Renal pelvis (tissue), 4 donors: ENCODE results near the gene FTO. TPM values are rescaled to one million over a fixed set of nuclear protein-coding genes. Genes with fewer than 3 reads are reported as not detected.

Experiments used
- DNase-seq: peaks from one replicate; pipeline ENCODE4 v3.0.0-alpha.2; 2013
- polyA plus RNA-seq, 3 donors: library from polyadenylated mRNA; unstranded; fragments of 120-200 nt; gene quantifications; one replicate each; pipeline ENCODE4 v1.2.1, GENCODE V29; 2013; ENCODE audit not compliant: insufficient read length in 3 of 3

The FTO gene
- polyA plus RNA-seq, 3 donors, result 82.7 to 94.4 (median 84.9) TPM

DNA sequence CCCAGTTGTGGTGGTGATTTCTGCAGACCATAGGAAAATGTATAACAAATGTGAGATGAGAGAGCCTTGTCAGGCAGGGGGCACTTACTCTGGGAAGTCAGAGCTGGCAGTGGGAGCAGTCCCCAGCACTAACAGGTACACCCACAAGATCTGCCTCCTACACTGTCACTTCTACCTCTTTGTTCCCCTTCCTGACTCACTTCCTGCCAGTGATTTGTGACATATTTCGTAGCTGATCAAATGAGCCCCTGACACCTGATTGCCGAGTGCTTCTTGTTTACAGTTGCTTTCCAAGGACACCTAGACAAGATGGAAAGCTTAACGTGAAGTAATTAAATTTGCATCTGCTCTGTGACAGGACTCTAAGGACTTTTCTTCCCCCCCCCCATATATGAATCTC lies 40.5 kb downstream of the FTO start:
- no peak for DNase-seq

DNA sequence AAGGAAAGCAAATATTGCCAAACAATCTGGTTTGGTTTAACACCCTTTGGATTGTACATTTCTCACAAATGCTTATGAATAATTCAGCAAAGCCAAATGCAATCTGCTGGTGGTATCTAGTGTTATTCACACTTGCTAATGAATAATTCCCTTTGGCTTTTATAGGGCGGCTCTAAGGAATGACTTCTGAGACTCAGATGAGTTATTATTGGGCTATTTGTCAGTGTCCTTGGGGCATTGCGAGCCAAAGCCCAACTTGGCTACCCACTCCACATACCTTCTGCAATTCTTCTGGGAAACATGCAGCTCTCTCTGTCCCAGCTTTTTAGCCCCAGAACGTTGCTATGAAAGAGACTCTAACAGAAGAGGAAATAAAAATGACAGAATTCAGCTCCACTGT lies 41.1 kb downstream of the FTO start:
- no peak for DNase-seq

GRCh38 chr16:53745753-53746266 lies 41.9 kb downstream of the FTO start:
- DNase-seq, result no peak

- DNase-seq, result no peak
Observed at GRCh38 chr16:53752560-53752959, 48.6 kb downstream of the FTO start.

GRCh38 chr16:53753431-53753830 lies 49.5 kb downstream of the FTO start:
- DNase-seq, result no peak

- no peak for DNase-seq
Observed at GRCh38 chr16:53755026-53755910, 51.3 kb downstream of the FTO start.

GRCh38 chr16:53756275-53756996 lies 52.5 kb downstream of the FTO start:
- peak; percentile 57 for DNase-seq

DNA sequence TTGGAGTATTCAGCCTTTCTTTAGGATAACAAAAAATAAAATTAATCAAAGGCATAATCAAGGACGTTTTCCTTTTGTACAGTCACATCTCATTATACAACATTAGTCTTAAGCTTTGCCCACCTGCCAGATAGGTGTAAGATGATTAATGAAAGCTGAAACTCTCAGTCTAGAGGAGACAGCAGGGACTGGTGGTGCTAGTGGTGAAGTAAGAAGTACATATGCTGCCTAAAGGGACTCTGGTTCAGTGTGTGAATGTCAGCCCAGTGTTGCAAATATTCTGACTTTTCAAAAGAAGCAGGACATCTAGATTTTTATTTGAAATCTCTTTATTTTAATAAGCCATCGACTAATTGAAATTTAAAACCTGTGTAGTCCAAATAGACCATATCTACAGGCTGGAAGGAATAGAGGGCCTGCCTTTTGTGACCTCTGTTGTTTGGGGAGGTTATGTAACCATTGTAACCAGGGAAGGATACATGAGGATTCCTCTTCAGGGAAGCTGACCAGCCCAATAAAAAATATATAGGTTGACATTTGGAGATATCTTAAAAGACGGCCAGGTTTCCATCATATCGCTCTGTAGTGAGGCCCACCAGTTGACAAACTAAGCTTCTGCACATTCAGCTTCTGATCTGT lies 54.1 kb downstream of the FTO start:
- no peak for DNase-seq

DNA sequence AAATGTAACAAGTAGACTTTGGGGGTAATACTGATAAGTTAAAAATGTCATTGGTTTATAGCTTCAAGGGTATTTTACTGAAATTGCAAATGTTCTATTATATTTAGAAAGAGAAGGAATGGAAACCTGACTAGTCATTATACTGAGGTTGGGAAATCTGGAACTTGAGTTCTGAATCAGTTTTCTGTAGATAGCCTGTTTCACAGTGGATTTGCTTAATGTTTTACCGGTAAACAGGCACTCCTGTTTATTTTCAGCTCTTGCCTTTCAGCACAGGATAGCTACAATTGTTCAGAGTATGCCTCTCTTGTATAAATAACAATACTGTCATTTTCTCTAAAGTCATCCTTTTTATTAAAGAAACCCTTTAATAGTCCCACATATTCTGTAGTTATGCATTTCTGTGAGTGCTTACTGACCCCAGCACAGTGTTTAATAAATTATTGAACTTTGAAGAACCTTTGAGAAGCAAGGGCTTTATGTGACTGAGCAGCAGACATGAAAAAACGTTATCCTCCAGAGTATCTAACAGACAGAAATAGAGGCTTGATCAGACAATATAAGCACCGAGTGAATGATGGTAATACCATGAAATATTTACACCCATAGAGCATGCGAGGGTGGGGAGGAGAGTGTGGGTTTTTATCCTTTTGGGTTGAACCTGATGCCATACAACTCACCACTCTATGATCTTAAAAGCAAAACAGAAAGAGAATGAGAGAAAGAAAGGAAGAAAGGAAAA lies 58.2 kb downstream of the FTO start:
- DNase-seq, result no peak

- DNase-seq, result no peak
Observed at GRCh38 chr16:53766304-53767016, 62.5 kb downstream of the FTO start.

DNA sequence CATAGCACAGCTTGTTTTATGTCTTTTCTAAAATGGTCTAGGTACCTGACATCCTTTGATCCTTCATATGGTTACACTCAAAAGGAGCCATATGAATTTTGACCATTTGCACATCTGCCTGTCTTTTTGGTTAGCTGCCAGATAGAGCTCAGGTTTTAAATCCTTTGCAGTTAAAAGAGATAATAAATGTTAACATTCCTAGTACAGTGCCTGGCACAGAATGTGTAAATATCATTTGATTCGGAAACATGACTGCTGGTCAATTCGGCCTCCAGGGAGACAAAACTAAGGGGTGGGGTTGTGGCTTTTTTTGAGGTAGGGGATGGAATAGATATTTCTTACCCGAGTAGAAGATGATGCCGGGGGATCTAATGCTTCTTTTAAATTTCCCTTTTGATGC lies 64.2 kb downstream of the FTO start:
- DNase-seq, result no peak

DNA sequence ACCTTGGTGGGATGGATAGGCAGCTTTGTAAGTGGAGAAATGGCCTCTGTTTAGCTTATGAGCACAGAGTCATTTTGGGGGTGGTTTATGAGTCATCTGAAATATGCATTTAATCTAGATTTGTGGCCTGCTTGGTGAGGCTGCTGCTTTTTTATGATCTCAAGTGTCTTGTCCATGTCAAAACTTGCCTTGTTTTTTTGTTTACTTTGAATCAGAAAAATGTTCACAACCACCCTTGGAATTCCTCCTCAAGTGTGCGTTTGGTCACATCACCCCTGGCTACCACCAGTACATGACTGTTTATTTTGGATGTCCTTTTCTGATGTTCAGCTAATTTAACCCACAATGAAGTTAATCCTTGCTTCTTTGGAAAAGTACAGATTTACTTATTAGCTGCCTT lies 64.6 kb downstream of the FTO start:
- DNase-seq, result no peak

DNA sequence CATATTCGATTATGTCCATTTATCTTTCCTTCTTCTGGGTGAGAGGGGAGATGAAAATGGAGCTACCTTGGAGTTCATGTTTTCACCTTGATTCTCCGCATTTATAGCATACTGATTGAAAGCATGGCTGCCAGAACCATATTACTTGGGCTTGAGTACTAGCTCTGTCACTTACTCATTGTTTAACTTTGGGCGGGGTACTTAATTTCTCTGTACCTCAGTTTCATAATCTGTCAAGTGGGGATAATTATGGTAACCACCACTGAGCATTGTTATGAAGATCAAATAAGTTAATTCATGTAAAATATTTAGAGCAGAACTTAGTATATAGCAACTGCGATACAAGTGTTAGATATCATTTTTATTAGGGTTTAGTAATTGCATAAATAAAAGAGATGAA lies 65.2 kb downstream of the FTO start:
- no peak for DNase-seq

- DNase-seq, result no peak
Observed at GRCh38 chr16:53769787-53770186, 65.8 kb downstream of the FTO start.

GRCh38 chr16:53770641-53771040 lies 66.7 kb downstream of the FTO start:
- DNase-seq, result no peak

DNA sequence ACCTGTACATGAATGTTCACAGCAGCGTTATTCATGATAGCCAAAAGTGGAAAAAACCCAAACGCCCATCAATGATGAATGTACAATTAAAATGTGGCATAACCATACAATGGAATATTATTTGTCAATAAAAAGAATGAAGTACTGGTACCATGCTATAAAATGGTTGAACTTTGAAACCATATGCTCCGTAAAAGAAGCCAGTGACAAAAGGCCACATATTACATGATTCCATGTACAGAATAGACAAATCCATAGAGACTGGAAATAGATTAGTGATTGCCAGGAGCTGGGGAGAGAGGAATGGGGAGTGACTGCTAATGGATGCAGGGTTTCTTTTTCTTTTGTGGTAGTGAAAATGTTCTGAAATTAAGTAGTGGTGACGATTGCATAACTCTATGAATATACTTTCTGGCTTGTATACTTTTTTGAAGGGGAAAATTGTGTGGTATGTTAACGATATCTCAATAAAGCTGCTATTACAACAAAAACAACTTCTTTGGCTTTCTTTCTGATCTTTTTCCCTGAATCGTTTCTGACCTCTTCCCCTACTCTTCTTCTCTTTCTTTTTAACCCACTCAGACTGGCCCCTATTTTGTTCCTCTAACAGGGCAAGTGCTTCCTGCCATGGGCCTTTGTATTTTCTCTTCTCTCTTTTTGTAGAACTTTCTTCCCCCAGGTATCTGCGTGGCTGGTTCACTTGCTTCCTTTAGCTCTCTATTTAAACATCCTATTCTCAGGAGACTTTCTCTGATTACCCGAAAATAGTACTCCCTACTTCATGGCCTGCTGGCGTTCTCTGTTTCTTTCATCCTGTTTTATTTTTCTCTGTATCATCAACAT lies 67.9 kb downstream of the FTO start:
- no peak for DNase-seq

- peak; percentile 82 for DNase-seq
Observed at GRCh38 chr16:53773150-53773846, 69.3 kb downstream of the FTO start.

- no peak for DNase-seq
Observed at GRCh38 chr16:53773881-53774280, 69.9 kb downstream of the FTO start.

DNA sequence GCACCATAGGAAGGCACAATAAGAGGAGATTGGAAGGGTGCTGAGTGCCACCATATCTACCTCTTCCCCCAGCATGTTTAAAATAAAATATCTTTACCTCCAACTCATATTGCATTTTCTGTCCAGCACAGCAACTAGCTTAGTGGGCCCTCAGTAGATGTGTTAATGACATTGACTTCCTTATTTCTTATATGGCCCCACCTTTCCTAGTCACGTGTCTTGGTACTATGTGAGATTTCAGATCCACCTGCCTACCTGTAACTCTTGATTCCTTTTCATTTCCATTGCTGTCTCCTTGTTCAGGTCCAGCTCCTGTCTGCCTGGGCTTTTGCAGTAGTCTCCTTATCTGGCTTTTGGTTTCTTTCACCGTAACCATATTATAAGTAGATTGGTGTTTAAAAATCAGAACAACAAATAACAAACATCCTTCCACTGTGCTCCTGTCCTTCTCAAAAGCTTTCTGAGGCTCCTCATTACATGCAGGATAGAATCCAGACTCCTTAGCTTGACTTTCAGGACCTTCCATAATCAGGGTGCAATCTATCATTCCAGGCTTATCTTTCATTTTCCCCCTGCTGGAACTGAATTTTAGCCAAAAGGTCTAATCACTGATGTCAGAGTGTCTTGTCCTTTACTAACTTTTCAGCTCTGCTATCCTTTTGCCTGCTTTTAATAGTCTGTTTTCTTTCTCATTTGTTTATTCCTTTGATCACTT lies 71.3 kb downstream of the FTO start:
- no peak for DNase-seq
